ENCODE measurements around the gene CFAP58.

DNA sequence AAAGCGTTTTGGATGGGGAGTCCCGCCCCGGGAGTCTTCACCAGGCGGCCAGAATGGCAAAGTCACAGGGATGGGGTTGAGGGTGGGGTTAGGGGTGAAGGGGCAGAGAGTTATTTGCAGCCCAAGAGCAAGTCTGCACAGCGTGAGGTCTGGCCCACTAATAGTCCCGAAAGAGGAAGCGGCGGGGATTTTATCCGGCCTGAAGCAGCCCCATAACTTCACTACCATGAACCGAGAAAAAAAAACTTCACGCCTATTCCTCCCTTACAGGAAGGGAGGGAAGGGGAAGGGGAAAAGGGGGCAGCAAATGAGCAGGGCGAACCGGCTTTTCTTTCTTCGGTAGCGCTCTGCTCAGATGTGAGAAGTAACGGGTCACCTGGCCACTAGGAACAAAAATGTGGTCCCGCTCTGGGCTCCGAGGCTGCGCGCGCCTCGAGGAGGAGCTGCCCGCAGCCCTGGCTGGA lies 16.1 kb upstream of the CFAP58 start:
- TF ChIP-seq, protein P1, sequence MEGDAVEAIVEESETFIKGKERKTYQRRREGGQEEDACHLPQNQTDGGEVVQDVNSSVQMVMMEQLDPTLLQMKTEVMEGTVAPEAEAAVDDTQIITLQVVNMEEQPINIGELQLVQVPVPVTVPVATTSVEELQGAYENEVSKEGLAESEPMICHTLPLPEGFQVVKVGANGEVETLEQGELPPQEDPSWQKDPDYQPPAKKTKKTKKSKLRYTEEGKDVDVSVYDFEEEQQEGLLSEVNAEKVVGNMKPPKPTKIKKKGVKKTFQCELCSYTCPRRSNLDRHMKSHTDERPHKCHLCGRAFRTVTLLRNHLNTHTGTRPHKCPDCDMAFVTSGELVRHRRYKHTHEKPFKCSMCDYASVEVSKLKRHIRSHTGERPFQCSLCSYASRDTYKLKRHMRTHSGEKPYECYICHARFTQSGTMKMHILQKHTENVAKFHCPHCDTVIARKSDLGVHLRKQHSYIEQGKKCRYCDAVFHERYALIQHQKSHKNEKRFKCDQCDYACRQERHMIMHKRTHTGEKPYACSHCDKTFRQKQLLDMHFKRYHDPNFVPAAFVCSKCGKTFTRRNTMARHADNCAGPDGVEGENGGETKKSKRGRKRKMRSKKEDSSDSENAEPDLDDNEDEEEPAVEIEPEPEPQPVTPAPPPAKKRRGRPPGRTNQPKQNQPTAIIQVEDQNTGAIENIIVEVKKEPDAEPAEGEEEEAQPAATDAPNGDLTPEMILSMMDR (IDR thresholded peaks at IDR 0.05) = no peak
- TF ChIP-seq EZH2 (IDR thresholded peaks at IDR 0.05; ENCODE audit: borderline replicate concordance, insufficient read depth, low read depth, low read length, poor library complexity, severe bottlenecking) = no peak

All from B cell (primary cell).